Chondrocyte (in vitro differentiated cells): ENCODE data around the gene REPS1. TPM values are rescaled to one million over a fixed set of nuclear protein-coding genes. Genes with fewer than 3 reads are reported as not detected.

ENCODE experiments used
- DNase-seq: peaks from one replicate; pipeline ENCODE4 v3.0.0; 2021; ENCODE audit warnings: mixed read lengths, low spot score
- H3K27ac Mint-ChIP-seq: one replicate; pipeline ENCODE4 v1.8.0; 2021; ENCODE audit warnings: mild to moderate bottlenecking, moderate library complexity, mixed read lengths; ENCODE audit not compliant: unreplicated experiment
- H3K27me3 Mint-ChIP-seq: 2 replicates; pipeline ENCODE4 v1.8.0; 2021; ENCODE audit warnings: low read depth, mixed read lengths
- H3K36me3 Mint-ChIP-seq: 2 replicates; pipeline ENCODE4 v1.8.0; 2021; ENCODE audit warnings: low read depth, mixed read lengths
- H3K4me1 Mint-ChIP-seq: 2 replicates; pipeline ENCODE4 v1.8.0; 2021; ENCODE audit warnings: low read depth, mild to moderate bottlenecking, mixed read lengths
- H3K4me3 Mint-ChIP-seq: one replicate; pipeline ENCODE4 v1.8.0; 2021; ENCODE audit warnings: mild to moderate bottlenecking, moderate library complexity, mixed read lengths; ENCODE audit not compliant: unreplicated experiment
- H3K9me3 Mint-ChIP-seq: 2 replicates; pipeline ENCODE4 v1.8.0; 2021; ENCODE audit warnings: low read depth, mixed read lengths
- total RNA-seq: library from RNA; stranded (reverse); gene quantifications from 3 replicates; pipeline ENCODE4 v1.2.1, GENCODE V29; 2021
- TF ChIP-seq, protein P1 (sequence below): fragments of 200-600 bp; sonication (generic); IDR thresholded peaks from 2 replicates; pipeline ENCODE4 v1.5.0; 2021; ENCODE audit warnings: antibody characterized with exemption, mild to moderate bottlenecking, moderate library complexity

The REPS1 gene
- total RNA-seq, 1 donor from 2014 or later = 26.5 TPM

DNA sequence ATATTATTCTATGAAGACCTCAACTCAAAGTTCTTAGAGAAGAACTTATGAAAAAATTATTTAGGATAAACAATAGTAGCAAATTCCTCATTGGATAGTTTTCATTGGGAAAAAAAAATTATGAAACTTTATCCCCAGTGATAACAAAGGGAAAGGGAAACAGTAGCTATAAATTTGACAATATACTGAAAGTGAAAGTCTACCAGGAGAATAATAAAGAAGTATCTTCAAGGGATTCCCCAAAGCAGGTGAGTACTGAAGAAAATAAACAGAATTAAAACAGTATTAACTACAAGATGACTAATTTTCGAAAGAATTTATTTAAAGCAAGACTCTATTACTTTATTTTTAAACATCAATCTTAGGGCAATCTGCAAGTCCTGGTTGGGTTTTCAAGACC, 56.4 kb downstream of the REPS1 start:
- Mint-ChIP-seq H3K9me3 (no peaks in the 10 kb centered on the region), H3K36me3 (peaks cover 6% of the 10 kb centered on the region), H3K27ac (no peak overlapping the region), H3K4me1 (no peaks in the 10 kb centered on the region), H3K27me3 (no peaks in the 10 kb centered on the region), H3K4me3 (no peak overlapping the region)
- TF ChIP-seq, protein P1, sequence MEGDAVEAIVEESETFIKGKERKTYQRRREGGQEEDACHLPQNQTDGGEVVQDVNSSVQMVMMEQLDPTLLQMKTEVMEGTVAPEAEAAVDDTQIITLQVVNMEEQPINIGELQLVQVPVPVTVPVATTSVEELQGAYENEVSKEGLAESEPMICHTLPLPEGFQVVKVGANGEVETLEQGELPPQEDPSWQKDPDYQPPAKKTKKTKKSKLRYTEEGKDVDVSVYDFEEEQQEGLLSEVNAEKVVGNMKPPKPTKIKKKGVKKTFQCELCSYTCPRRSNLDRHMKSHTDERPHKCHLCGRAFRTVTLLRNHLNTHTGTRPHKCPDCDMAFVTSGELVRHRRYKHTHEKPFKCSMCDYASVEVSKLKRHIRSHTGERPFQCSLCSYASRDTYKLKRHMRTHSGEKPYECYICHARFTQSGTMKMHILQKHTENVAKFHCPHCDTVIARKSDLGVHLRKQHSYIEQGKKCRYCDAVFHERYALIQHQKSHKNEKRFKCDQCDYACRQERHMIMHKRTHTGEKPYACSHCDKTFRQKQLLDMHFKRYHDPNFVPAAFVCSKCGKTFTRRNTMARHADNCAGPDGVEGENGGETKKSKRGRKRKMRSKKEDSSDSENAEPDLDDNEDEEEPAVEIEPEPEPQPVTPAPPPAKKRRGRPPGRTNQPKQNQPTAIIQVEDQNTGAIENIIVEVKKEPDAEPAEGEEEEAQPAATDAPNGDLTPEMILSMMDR = no peak
- DNase-seq = no peak

DNA sequence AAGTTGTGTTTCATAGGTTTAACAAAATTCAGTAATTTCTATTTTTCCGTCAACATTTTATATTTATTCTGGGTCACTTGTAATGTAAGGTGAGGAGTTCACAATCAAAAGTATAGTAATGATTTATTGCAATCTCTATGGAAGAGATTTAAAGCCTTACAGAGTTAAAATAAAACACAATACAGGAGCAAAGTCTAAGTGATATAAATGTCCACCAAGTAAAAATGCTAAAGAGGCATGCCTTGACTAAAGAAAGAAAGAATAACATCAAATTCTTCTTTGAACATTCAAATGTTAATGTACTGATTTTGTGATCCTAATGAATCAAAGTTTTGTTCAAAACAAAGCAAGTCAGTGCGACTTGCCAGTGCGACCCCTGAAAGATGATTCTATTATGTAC, 61.5 kb downstream of the REPS1 start:
- peaks cover 1% of the 10 kb centered on the region for H3K36me3 Mint-ChIP-seq
- H3K4me3 Mint-ChIP-seq = no peak overlapping the region
- TF ChIP-seq, protein P1 = no peak
- H3K9me3 Mint-ChIP-seq = no peaks in the 10 kb centered on the region
- no peak overlapping the region for H3K27ac Mint-ChIP-seq
- DNase-seq = no peak
- no peaks in the 10 kb centered on the region for H3K27me3 Mint-ChIP-seq
- no peaks in the 10 kb centered on the region for H3K4me1 Mint-ChIP-seq

DNA sequence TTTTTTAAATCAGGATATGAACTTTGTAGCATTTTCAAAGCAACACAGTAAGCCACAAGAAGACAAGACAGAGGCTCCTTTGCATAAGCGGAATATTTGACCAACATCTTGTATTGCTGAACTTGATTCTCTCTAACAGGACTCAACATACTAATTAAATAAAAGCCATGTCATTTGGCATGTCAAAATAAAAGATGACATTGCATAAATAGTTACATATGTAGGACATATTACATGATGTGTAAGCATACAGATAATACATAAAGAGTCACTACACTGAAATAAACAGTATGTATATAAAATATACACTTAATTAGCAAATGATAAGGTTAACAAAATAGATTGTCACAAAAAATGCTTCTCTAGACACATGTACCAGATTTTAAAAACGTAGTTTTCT, 62.2 kb downstream of the REPS1 start:
- H3K27me3 Mint-ChIP-seq = no peaks in the 10 kb centered on the region
- H3K4me1 Mint-ChIP-seq = no peaks in the 10 kb centered on the region
- TF ChIP-seq, protein P1 = no peak
- H3K36me3 Mint-ChIP-seq = peaks cover 1% of the 10 kb centered on the region
- H3K4me3 Mint-ChIP-seq = no peak overlapping the region
- no peaks in the 10 kb centered on the region for H3K9me3 Mint-ChIP-seq
- no peak for DNase-seq
- H3K27ac Mint-ChIP-seq = no peak overlapping the region

DNA sequence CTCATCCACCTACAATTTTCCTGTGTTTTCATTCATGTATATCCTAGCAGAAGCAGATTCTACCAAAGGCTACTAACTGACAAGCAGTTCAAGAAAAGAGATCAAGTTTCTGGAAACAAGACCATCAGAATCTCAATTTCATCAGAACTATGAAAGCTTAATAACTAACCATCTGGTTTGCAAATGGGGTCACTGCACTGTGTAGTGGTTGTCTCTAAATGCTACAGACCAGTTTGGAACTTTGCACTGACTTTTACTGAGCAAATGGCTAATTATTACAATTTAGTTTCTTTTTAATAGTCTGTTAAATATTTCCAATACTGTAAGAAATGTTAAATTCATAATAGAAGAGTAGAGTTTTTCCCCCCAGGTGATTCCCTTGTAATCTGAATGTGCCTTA, 64.5 kb downstream of the REPS1 start:
- H3K36me3 Mint-ChIP-seq = peaks cover 7% of the 10 kb centered on the region
- no peaks in the 10 kb centered on the region for H3K9me3 Mint-ChIP-seq
- no peaks in the 10 kb centered on the region for H3K4me1 Mint-ChIP-seq
- TF ChIP-seq, protein P1 = no peak
- H3K4me3 Mint-ChIP-seq = no peak overlapping the region
- H3K27ac Mint-ChIP-seq = no peak overlapping the region
- no peaks in the 10 kb centered on the region for H3K27me3 Mint-ChIP-seq
- no peak for DNase-seq

DNA sequence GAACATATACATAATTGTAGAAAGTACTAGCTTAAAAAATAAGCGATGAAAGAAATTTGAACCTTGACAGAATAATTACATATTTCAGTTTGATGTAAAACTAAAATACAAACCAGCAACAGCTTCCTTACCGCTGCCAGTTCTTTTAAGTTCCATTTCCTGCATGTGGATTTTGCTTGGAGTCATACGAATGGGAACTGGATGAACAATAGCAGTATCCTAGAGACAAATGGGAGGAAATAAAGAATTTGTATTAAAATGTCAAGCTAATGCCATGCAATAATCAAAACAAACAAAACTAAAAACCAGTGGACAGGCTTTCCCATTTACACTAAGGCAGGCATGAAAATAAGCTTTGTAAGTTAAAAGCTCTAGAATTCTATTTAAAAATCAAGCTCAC, 67.1 kb downstream of the REPS1 start:
- no peak for DNase-seq
- no peak overlapping the region for H3K4me3 Mint-ChIP-seq
- H3K27ac Mint-ChIP-seq = no peak overlapping the region
- peaks cover 6% of the 10 kb centered on the region for H3K36me3 Mint-ChIP-seq
- H3K27me3 Mint-ChIP-seq = no peaks in the 10 kb centered on the region
- TF ChIP-seq, protein P1 = no peak
- no peaks in the 10 kb centered on the region for H3K4me1 Mint-ChIP-seq
- H3K9me3 Mint-ChIP-seq = no peaks in the 10 kb centered on the region
